IMR-90 (cell line): ENCODE measurements around the gene MRPL43. TPM values are rescaled to one million over a fixed set of nuclear protein-coding genes. Genes with fewer than 3 reads are reported as not detected.

ENCODE experiments used
- ATAC-seq: fragments of 200-7000 bp; cut with Tn5 transposase; 2 replicates; pipeline ENCODE4 v1.9.1; 2020; ENCODE audit warnings: low read depth, mild to moderate bottlenecking, moderate library complexity
- BruUV-seq: library from RNA; stranded (reverse); fragments of 400-500 nt; replicated peaks from 2 replicates; lab custom pipeline; 2021; lab: Mats Ljungman, UMichigan
- CTCF ChIA-PET: fragments of 300-600 bp; formaldehyde crosslinking; extraction: SDS; loops from one replicate; lab custom pipeline; 2021; ENCODE audit warnings: antibody characterized with exemption; lab: Yijun Ruan, JAX
- POLR2A ChIA-PET: fragments of 300-600 bp; sonication (Branson Sonifier 250); formaldehyde crosslinking; loops from one replicate; lab custom pipeline; 2022; ENCODE audit warnings: antibody characterized with exemption; ENCODE audit not compliant: unreplicated experiment; lab: Charles Lee
- DNase-seq: peaks from one replicate; pipeline ENCODE4 v3.0.0; 2013
- H2AFZ ChIP-seq: replicated peaks from 2 replicates; pipeline ENCODE3; 2013; ENCODE audit warnings: low read length, mild to moderate bottlenecking; ENCODE audit not compliant: poor library complexity
- H2AK5ac ChIP-seq: 2 replicates; pipeline ENCODE4 v1.6.1; 2013; ENCODE audit warnings: low read depth, low read length, inconsistent platforms
- H2AK9ac ChIP-seq: replicated peaks from 2 replicates; pipeline ENCODE3; 2013; ENCODE audit warnings: mild to moderate bottlenecking, low read depth, low read length, moderate library complexity; ENCODE audit not compliant: poor library complexity
- H2BK120ac ChIP-seq: 2 replicates; pipeline ENCODE4 v1.6.1; 2013; ENCODE audit warnings: low read depth, low read length, inconsistent platforms
- H2BK15ac ChIP-seq: 3 replicates; pipeline ENCODE4 v1.6.1; 2013; ENCODE audit warnings: low read depth, low read length, inconsistent platforms
- H2BK20ac ChIP-seq: 2 replicates; pipeline ENCODE4 v1.6.1; 2013; ENCODE audit warnings: low read depth, mild to moderate bottlenecking, inconsistent platforms, low read length, moderate library complexity
- H2BK5ac ChIP-seq: 2 replicates; pipeline ENCODE4 v1.6.1; 2013; ENCODE audit warnings: mild to moderate bottlenecking, low read depth, low read length, inconsistent platforms; ENCODE audit not compliant: poor library complexity, severe bottlenecking
- H3K14ac ChIP-seq: replicated peaks from 2 replicates; pipeline ENCODE4 v1.6.1; 2013; ENCODE audit warnings: low read depth, low read length, inconsistent platforms
- H3K18ac ChIP-seq: 2 replicates; pipeline ENCODE4 v1.6.1; 2013; ENCODE audit warnings: low read depth, low read length, control low read depth
- H3K23ac ChIP-seq: 2 replicates; pipeline ENCODE4 v1.6.1; 2013; ENCODE audit warnings: low read depth, low read length, inconsistent platforms
- H3K27ac ChIP-seq: 2 replicates; pipeline ENCODE4 v1.5.1; 2013; ENCODE audit warnings: mild to moderate bottlenecking, control low read depth, low read length; ENCODE audit not compliant: insufficient read depth
- H3K27me3 ChIP-seq: 2 replicates; pipeline ENCODE4 v1.6.1; 2013; ENCODE audit warnings: low read length; ENCODE audit not compliant: control insufficient read depth, insufficient read depth
- H3K36me3 ChIP-seq: 2 replicates; pipeline ENCODE4 v1.6.1; 2013; ENCODE audit warnings: low read length, mixed read lengths; ENCODE audit not compliant: control insufficient read depth, insufficient read depth
- H3K4ac ChIP-seq: 2 replicates; pipeline ENCODE4 v1.6.1; 2013; ENCODE audit warnings: low read depth, low read length, inconsistent platforms
- H3K4me1 ChIP-seq: 2 replicates; pipeline ENCODE4 v1.6.1; 2013; ENCODE audit warnings: low read length, mixed read lengths; ENCODE audit not compliant: control insufficient read depth, insufficient read depth
- H3K4me2 ChIP-seq: 2 replicates; pipeline ENCODE4 v1.6.1; 2013; ENCODE audit warnings: low read depth, mild to moderate bottlenecking, control low read depth, low read length, moderate library complexity
- H3K4me3 ChIP-seq: 2 replicates; pipeline ENCODE4 v1.5.1; 2013; ENCODE audit warnings: low read depth, mild to moderate bottlenecking, control low read depth, low read length, moderate library complexity; ENCODE audit not compliant: insufficient read depth
- H3K56ac ChIP-seq: 2 replicates; pipeline ENCODE4 v1.6.1; 2013; ENCODE audit warnings: low read length, inconsistent platforms; ENCODE audit not compliant: insufficient read depth; ENCODE audit errors: extremely low read depth
- H3K79me1 ChIP-seq, 2 experiments: 2 replicates each; pipeline ENCODE4 v1.6.1; 2013; ENCODE audit warnings: low read length in 2 of 2, inconsistent platforms in 1 of 2, low read depth in 1 of 2
- H3K9ac ChIP-seq: 2 replicates; pipeline ENCODE4 v1.6.1; 2013; ENCODE audit warnings: low read depth, low read length, control low read depth
- H3K9me1 ChIP-seq: 2 replicates; pipeline ENCODE4 v1.6.1; 2013; ENCODE audit warnings: low read length, inconsistent platforms; ENCODE audit not compliant: insufficient read depth
- H3K9me3 ChIP-seq: 2 replicates; pipeline ENCODE4 v1.6.1; 2013; ENCODE audit warnings: low read length; ENCODE audit not compliant: control insufficient read depth, insufficient read depth
- H4K20me1 ChIP-seq: 2 replicates; pipeline ENCODE4 v1.6.1; 2013; ENCODE audit warnings: low read length, inconsistent platforms; ENCODE audit not compliant: insufficient read depth
- H4K5ac ChIP-seq: 2 replicates; pipeline ENCODE4 v1.6.1; 2013; ENCODE audit warnings: mild to moderate bottlenecking, low read depth, low read length, control low read depth
- H4K8ac ChIP-seq, 2 experiments: 2 replicates each; pipeline ENCODE4 v1.6.1; 2013; ENCODE audit warnings: low read depth in 2 of 2, low read length in 2 of 2, control low read depth in 1 of 2, inconsistent platforms in 1 of 2
- H4K91ac ChIP-seq: 2 replicates; pipeline ENCODE4 v1.6.1; 2013; ENCODE audit warnings: low read depth, low read length, inconsistent platforms; ENCODE audit not compliant: insufficient read depth
- BHLHE40 ChIP-seq: fragments of 150-350 bp; IDR thresholded peaks from 2 replicates; pipeline ENCODE4 v1.6.1; 2016; ENCODE audit warnings: mild to moderate bottlenecking, low read depth, low read length
- CEBPB ChIP-seq: IDR thresholded peaks from 2 replicates; pipeline ENCODE4 v1.6.1; 2012; ENCODE audit warnings: low read depth, low read length, improper control_type of control experiment
- CHD1 ChIP-seq: IDR thresholded peaks from 2 replicates; pipeline ENCODE4 v1.6.1; 2012; ENCODE audit warnings: low read depth, low read length, improper control_type of control experiment
- CTCF ChIP-seq: conservative IDR thresholded peaks from 2 replicates; pipeline ENCODE4 v1.5.1; 2012; ENCODE audit warnings: mild to moderate bottlenecking, low read depth, low read length, improper control_type of control experiment
- ELK1 ChIP-seq: fragments of 150-350 bp; IDR thresholded peaks from 2 replicates; pipeline ENCODE4 v1.6.1; 2016; ENCODE audit warnings: low read depth, mild to moderate bottlenecking, low read length, moderate library complexity, borderline replicate concordance
- FOS ChIP-seq: fragments of 150-350 bp; IDR thresholded peaks from 2 replicates; pipeline ENCODE4 v1.6.1; 2016; ENCODE audit warnings: low read depth, low read length
- MAFK ChIP-seq: IDR thresholded peaks from 2 replicates; pipeline ENCODE4 v1.6.1; 2012; ENCODE audit warnings: low read depth, low read length, improper control_type of control experiment
- MAZ ChIP-seq: IDR thresholded peaks from 2 replicates; pipeline ENCODE4 v1.6.1; 2012; ENCODE audit warnings: low read depth, mild to moderate bottlenecking, low read length, improper control_type of control experiment, moderate library complexity, borderline replicate concordance
- MXI1 ChIP-seq: IDR thresholded peaks from 2 replicates; pipeline ENCODE4 v1.6.1; 2012; ENCODE audit warnings: low read depth, mild to moderate bottlenecking, low read length, moderate library complexity, borderline replicate concordance
- NFE2L2 ChIP-seq: fragments of 150-350 bp; IDR thresholded peaks from 2 replicates; pipeline ENCODE4 v1.6.1; 2016; ENCODE audit warnings: low read depth, mild to moderate bottlenecking, low read length
- POLR2A ChIP-seq: IDR thresholded peaks from 2 replicates; pipeline ENCODE4 v1.6.1; 2012; ENCODE audit warnings: mild to moderate bottlenecking, low read depth, low read length
- RAD21 ChIP-seq: IDR thresholded peaks from 2 replicates; pipeline ENCODE4 v1.6.1; 2012; ENCODE audit warnings: low read length, improper control_type of control experiment
- RCOR1 ChIP-seq: IDR thresholded peaks from 2 replicates; pipeline ENCODE4 v1.6.1; 2012; ENCODE audit warnings: mild to moderate bottlenecking, low read length, improper control_type of control experiment; ENCODE audit not compliant: insufficient replicate concordance
- RFX5 ChIP-seq: IDR thresholded peaks from 2 replicates; pipeline ENCODE4 v1.8.0; 2012; ENCODE audit warnings: low read depth, mild to moderate bottlenecking, low read length, moderate library complexity
- SMC3 ChIP-seq: fragments of 150-350 bp; IDR thresholded peaks from 2 replicates; pipeline ENCODE4 v1.6.1; 2016; ENCODE audit warnings: low read depth, mild to moderate bottlenecking, antibody characterized with exemption, low read length, moderate library complexity
- USF2 ChIP-seq: fragments of 150-350 bp; IDR thresholded peaks from 2 replicates; pipeline ENCODE4 v1.6.1; 2017; ENCODE audit warnings: mild to moderate bottlenecking, antibody characterized with exemption, low read length, low read depth
- WGBS, 2 experiments: methylation state at CpG; one replicate each; pipeline versions ENCODE4 v1.1.5 to v1.1.7; 2013; ENCODE audit warnings: missing lambda C conversion rate in 2 of 2; ENCODE audit not compliant: insufficient read length in 1 of 2; ENCODE audit errors: extremely low coverage in 2 of 2; 5-methylcytosine and 5-hydroxymethylcytosine counted together
- dilution Hi-C: fragments of 300-500 bp; cut with HindIII; formaldehyde crosslinking; loops from one replicate; pipeline ENCODE4 v1.14.3; 2018; ENCODE audit warnings: low sequenced_read_pairs; ENCODE audit not compliant: unreplicated experiment
- in situ Hi-C: fragments of 300-500 bp; cut with MboI; formaldehyde crosslinking; loops from 3 replicates; pipeline ENCODE4 v1.14.3; 2019; ENCODE audit warnings: low sequenced_read_pairs, inconsistent platforms, mixed read lengths
- intact Hi-C: fragments of 100-400 bp; cut with micrococcal nuclease; formaldehyde crosslinking; loops from 2 replicates; pipeline ENCODE4 v1.10.0; 2022
- polyA plus RNA-seq, 3 experiments: library from polyadenylated mRNA; depleted of rRNA; stranded (reverse); fragments of >200 nt; gene quantifications; 2 replicates each; pipeline ENCODE4 v1.2.3, GENCODE V29; 2012; ENCODE audit warnings: low replicate concordance in 1 of 3
- total RNA-seq: library from RNA; depleted of rRNA; stranded (reverse); fragments of >200 nt; gene quantifications from 2 replicates; pipeline ENCODE4 v1.2.3, GENCODE V29; 2012

The MRPL43 gene
- total and polyA plus RNA-seq, 2 of the 4 experiments (the other 2 are of a cell fraction): 61.3 to 142 TPM

GRCh38 chr10:101021692-101022251 lies 34.5 kb upstream of the MRPL43 start:
- H3K4me3 ChIP-seq: no peak overlapping the region
- H3K18ac ChIP-seq: no peak overlapping the region
- no peak overlapping the region for H3K9ac ChIP-seq
- no peak overlapping the region for H2BK120ac ChIP-seq
- H4K5ac ChIP-seq: no peak overlapping the region
- no peak overlapping the region for H2BK5ac ChIP-seq
- no peaks in the 10 kb centered on the region; the same call in 1 of the 2 replicates for H3K4me1 ChIP-seq
- no peak overlapping the region for H3K27ac ChIP-seq
- H3K27me3 ChIP-seq: peaks cover 1% of the 10 kb centered on the region; the same call in 1 of the 2 replicates
- H3K4ac ChIP-seq: no peak overlapping the region
- H3K56ac ChIP-seq: no peak overlapping the region; the same call in 1 of the 2 replicates
- no peak overlapping the region; the same call in 1 of the 2 replicates for H2AK5ac ChIP-seq
- dilution Hi-C loops (no loop called here), in situ Hi-C loops (no loop called here), intact Hi-C loops (no loop called here)
- ChIA-PET POLR2A (no interaction called here), CTCF (no interaction called here)
- 71% methylated on average over 4 of the region's 11 CpGs; no CpG with 5 or more reads in 1 of the 2 experiments for WGBS, 2 experiments
- no peak for TF ChIP-seq CEBPB
- TF ChIP-seq RFX5: no peak
- TF ChIP-seq BHLHE40: no peak
- TF ChIP-seq NFE2L2: no peak
- no peak for TF ChIP-seq RCOR1
- no peak for TF ChIP-seq CHD1
- no peak for TF ChIP-seq POLR2A
- no peak for TF ChIP-seq MAFK
- TF ChIP-seq FOS: no peak
- no peak for TF ChIP-seq RAD21
- TF ChIP-seq MXI1: no peak
- no peak for TF ChIP-seq ELK1
- TF ChIP-seq SMC3: no peak
- no peak for TF ChIP-seq USF2
- no peak for TF ChIP-seq MAZ
- TF ChIP-seq CTCF: no peak
- H4K8ac ChIP-seq: no peak overlapping the region
- H3K9me3 ChIP-seq: no peaks in the 10 kb centered on the region
- ATAC-seq (no peak), DNase-seq (no peak)
- H3K36me3 ChIP-seq: no peaks in the 10 kb centered on the region
- H2AK9ac ChIP-seq: no peak overlapping the region
- H2BK15ac ChIP-seq: no peak overlapping the region
- H2AFZ ChIP-seq: no peak overlapping the region
- BruUV-seq: no TSS peak
- no peak overlapping the region for H2BK20ac ChIP-seq
- no peak overlapping the region for H3K14ac ChIP-seq
- no peaks in the 10 kb centered on the region for H3K79me1 ChIP-seq
- no peaks in the 10 kb centered on the region for H4K20me1 ChIP-seq
- H4K91ac ChIP-seq: no peak overlapping the region
- H3K23ac ChIP-seq: no peak overlapping the region
- no peaks in the 10 kb centered on the region for H3K9me1 ChIP-seq
- no peak overlapping the region for H3K4me2 ChIP-seq
